Activated CD4-positive, alpha-beta T cell treated with anti-CD3 and anti-CD28 coated beads, Interleukin-2, Interleukin-4, amounts not matched to agents 100 ng/mL and 50 ng/mL, durations not matched to agents 16 hours and 8 hours (primary cell): ENCODE results near the gene RECK.
"Not testable (repeated sequence)": the region's sequence is repeated elsewhere in the genome, so short reads cannot be mapped to it uniquely, and the experiment has no call there.

Experiments used
- DNase-seq: peaks from one replicate; pipeline ENCODE4 v3.0.0-alpha.2; 2020; ENCODE audit warnings: low spot score

RECK gene

GRCh38 chr9:36116593-36116992 lies 79.9 kb downstream of the RECK start:
- DNase-seq, result no peak

GRCh38 chr9:36118201-36118600 lies 81.5 kb downstream of the RECK start:
- no peak for DNase-seq

GRCh38 chr9:36118706-36119105 lies 82.0 kb downstream of the RECK start:
- no peak for DNase-seq

GRCh38 chr9:36119476-36119875 lies 82.8 kb downstream of the RECK start:
- DNase-seq, result no peak

- no peak for DNase-seq
These were observed 84.0 kb downstream of the RECK start for GRCh38 chr9:36120705-36121104.

GRCh38 chr9:36121971-36122370 lies 85.3 kb downstream of the RECK start:
- DNase-seq, result no peak

- no peak for DNase-seq
These were observed 86.8 kb downstream of the RECK start for GRCh38 chr9:36123515-36123914.

- no peak for DNase-seq
These were observed 88.5 kb downstream of the RECK start for GRCh38 chr9:36125062-36125855.

GRCh38 chr9:36126016-36126730 lies 89.5 kb downstream of the RECK start:
- DNase-seq, result no peak

GRCh38 chr9:36127652-36128244 lies 91.0 kb downstream of the RECK start:
- no peak for DNase-seq

- DNase-seq, result no peak
These were observed 91.6 kb downstream of the RECK start for GRCh38 chr9:36128349-36128748.

GRCh38 chr9:36129139-36129538 lies 92.4 kb downstream of the RECK start:
- DNase-seq, result no peak

- DNase-seq, result not testable (repeated sequence)
These were observed 95.0 kb downstream of the RECK start for GRCh38 chr9:36131666-36132065.

- no peak for DNase-seq
These were observed 95.4 kb downstream of the RECK start for GRCh38 chr9:36132086-36132485.

GRCh38 chr9:36134761-36135505 lies 98.2 kb downstream of the RECK start:
- no peak for DNase-seq

GRCh38 chr9:36135741-36136271 lies 99.1 kb downstream of the RECK start:
- DNase-seq, result no peak

- DNase-seq, result peak; percentile 74
These were observed 99.7 kb downstream of the RECK start, which contains the start of gene GLIPR2 for GRCh38 chr9:36136272-36136893. Gene GLIPR2 (plus strand): TSS chr9:36136733. CDS start chr9:36136779, 46 bp downstream.

GRCh38 chr9:36136894-36137391 lies 100.2 kb downstream of the RECK start:
- DNase-seq, result no peak

GRCh38 chr9:36137392-36138004 lies 100.8 kb downstream of the RECK start:
- no peak for DNase-seq

- no peak for DNase-seq
These were observed 101.8 kb downstream of the RECK start for GRCh38 chr9:36138496-36138895.

GRCh38 chr9:36138901-36139300 lies 102.2 kb downstream of the RECK start:
- DNase-seq, result no peak
